Kidney (tissue), 14 donors: ENCODE measurements around the gene IMPA2. TPM values are rescaled to one million over a fixed set of nuclear protein-coding genes. Genes with fewer than 3 reads are reported as not detected.
A peak's percentile ranks its signal among the peaks of the same experiment; 100 is the strongest.
"Not testable (repeated sequence)": the region's sequence is repeated elsewhere in the genome, so short reads cannot be mapped to it uniquely, and the experiment has no call there.

Source experiments
- DNase-seq, 5 donors: peaks; one replicate each; pipeline ENCODE4 v3.0.0-alpha.2; 2013 to 2020
- FAIRE-seq: peaks from 2 replicates; lab custom pipeline; 2012; peaks lifted over from hg19 to GRCh38; lab: Jason Lieb, UNC
- H3K27ac ChIP-seq, 2 donors: one replicate each; pipeline ENCODE4 v1.7.0; 2013; ENCODE audit warnings: low read depth in 2 of 2, low read length in 2 of 2, inconsistent platforms in 1 of 2
- H3K27me3 ChIP-seq: one replicate; pipeline ENCODE4 v1.7.1; 2013; ENCODE audit warnings: low read length, inconsistent platforms; ENCODE audit not compliant: control insufficient read depth, insufficient read depth
- H3K36me3 ChIP-seq, 3 donors: one replicate each; pipeline versions ENCODE4 v1.7.0 to v1.7.1; 2013; ENCODE audit warnings: low read length in 3 of 3, control low read depth in 1 of 3, inconsistent platforms in 1 of 3; ENCODE audit not compliant: insufficient read depth in 3 of 3, control insufficient read depth in 2 of 3
- H3K4me1 ChIP-seq, 3 donors: one replicate each; pipeline versions ENCODE4 v1.7.0 to v1.7.1; 2013; ENCODE audit warnings: low read length in 3 of 3, inconsistent platforms in 1 of 3, low read depth in 1 of 3; ENCODE audit not compliant: control insufficient read depth in 2 of 3, insufficient read depth in 2 of 3
- H3K4me3 ChIP-seq, 3 donors: one replicate each; pipeline versions ENCODE4 v1.7.0 to v1.8.1; 2013; ENCODE audit warnings: low read length in 3 of 3, control low read depth in 1 of 3, inconsistent platforms in 1 of 3
- H3K9ac ChIP-seq, 3 donors: one replicate each; pipeline versions ENCODE4 v1.7.0 to v1.7.1; 2013; ENCODE audit warnings: low read length in 3 of 3, control low read depth in 1 of 3, inconsistent platforms in 1 of 3
- H3K9me3 ChIP-seq, 3 donors: one replicate each; pipeline versions ENCODE4 v1.7.0 to v1.7.1; 2013; ENCODE audit warnings: low read length in 3 of 3, control low read depth in 1 of 3, inconsistent platforms in 1 of 3; ENCODE audit not compliant: control insufficient read depth in 2 of 3, insufficient read depth in 1 of 3
- CTCF ChIP-seq: IDR thresholded peaks from 3 replicates; pipeline ENCODE4 v1.5.1; 2012; ENCODE audit warnings: mild to moderate bottlenecking, moderate library complexity, borderline replicate concordance; ENCODE audit not compliant: insufficient read depth; ENCODE audit errors: extremely low read depth
- intact Hi-C: fragments of 100-400 bp; cut with DNase I; formaldehyde crosslinking; loops from one replicate; pipeline ENCODE4 v1.11.1; 2022
- polyA plus RNA-seq: library from polyadenylated mRNA; stranded (reverse); fragments of 350-450 nt; fragmentation: Illumina TruSeq; extraction: RNeasy Lipid Tissue Mini Kit (QIAGEN cat#74804); gene quantifications from one replicate; pipeline ENCODE4 v1.2.3, GENCODE V29; 2014; ENCODE audit warnings: low read depth, low replicate concordance; ENCODE audit not compliant: insufficient read depth
- total RNA-seq: library from RNA; stranded (reverse); fragmentation: NEBNext Ultra II Directional; extraction: Animal tissue kit (Norgen Biotek cat#: 25700); gene quantifications from one replicate; pipeline ENCODE4 v1.2.1, GENCODE V29; 2021
- donor health status: control.
- donor health status: control.
- donor health status: control.
- donor health status: control.
- donor health status: control.
- donor health status: DM: yes; HTN: yes; CAD: no.
- donor health status: Normal renal cell carcinoma (clear cell type).

IMPA2 gene
- total and polyA plus RNA-seq, 2 donors from 2014 or later, result 157 to 348 TPM

GRCh38 chr18:12076424-12077140 lies 95.3 kb downstream of the IMPA2 start:
- Histone ChIP-seq H3K9me3 (no peaks in the 10 kb centered on the region), H3K4me3 (no peak overlapping the region), H3K27ac (no peak overlapping the region), H3K9ac (no peak overlapping the region), H3K36me3 (no peaks in the 10 kb centered on the region), H3K4me1 (no peaks in the 10 kb centered on the region), H3K27me3 (no peaks in the 10 kb centered on the region)
- FAIRE-seq, result no peak
- peak in 4 of 5 donors; percentile 38 to 69 (median 59) for DNase-seq
- intact Hi-C loops, result no loop called here
- TF ChIP-seq CTCF, result no peak

- H3K9me3 ChIP-seq, H3K9ac ChIP-seq, H3K36me3 ChIP-seq, intact Hi-C loops, DNase-seq, H3K4me3 ChIP-seq, H3K27ac ChIP-seq, H3K4me1 ChIP-seq, FAIRE-seq, H3K27me3 ChIP-seq: not testable (repeated sequence)
Measured at GRCh38 chr18:12077994-12078393, 96.7 kb downstream of the IMPA2 start.

- TF ChIP-seq CTCF, result no peak
- no peak overlapping the region for H3K9ac ChIP-seq
- peak in 2 of 5 donors; percentile 17 to 69 for DNase-seq
- H3K27me3 ChIP-seq, result no peaks in the 10 kb centered on the region
- FAIRE-seq, result no peak
- no peak overlapping the region for H3K4me3 ChIP-seq
- no peaks in the 10 kb centered on the region for H3K36me3 ChIP-seq
- H3K4me1 ChIP-seq, result no peaks in the 10 kb centered on the region
- intact Hi-C loops, result no loop called here
- H3K9me3 ChIP-seq, result no peaks in the 10 kb centered on the region
- H3K27ac ChIP-seq, result no peak overlapping the region
Measured at GRCh38 chr18:12079491-12080237, 98.4 kb downstream of the IMPA2 start.

Other genes starting within 250 kb of the IMPA2 start
- 47.4 TPM for gene CHMP1B, start 130.1 kb upstream of the IMPA2 start, total RNA-seq
- gene CHMP1B, start 130.1 kb upstream of the IMPA2 start, polyA plus RNA-seq, result 34.5 TPM
- 71.8 TPM for gene MPPE1, start 73.2 kb upstream of the IMPA2 start, total RNA-seq
- gene MPPE1, start 73.2 kb upstream of the IMPA2 start, polyA plus RNA-seq, result 48.1 TPM
- gene ANKRD62, start 112.3 kb downstream of the IMPA2 start, total RNA-seq, result not detected
- gene ANKRD62, start 112.3 kb downstream of the IMPA2 start, polyA plus RNA-seq, result not detected